Measurements from ENCODE around the gene VCAN. TPM values are rescaled to one million over a fixed set of nuclear protein-coding genes. Genes with fewer than 3 reads are reported as not detected.

The VCAN gene
- total and polyA plus RNA-seq, 2 of the 8 experiments (the other 6 are each of a cell fraction or from before 2014, with no cell fraction given): 146 to 404 TPM

GRCh38 chr5:83524991-83525390, 53.4 kb downstream of the VCAN start (continued):
- no peak for TF ChIP-seq POLR2A (IDR thresholded peaks at IDR 0.05; ENCODE audit: control extremely low read depth in 1 of 2, low read depth in 2 of 2, low read length in 2 of 2)

All from H1 (cell line).